ENCODE measurements around the gene UMOD. TPM values are rescaled to one million over a fixed set of nuclear protein-coding genes. Genes with fewer than 3 reads are reported as not detected.

UMOD gene
- total RNA-seq, 1 donor from 2014 or later: not detected

- no peak overlapping the region for H3K27ac Mint-ChIP-seq (ENCODE audit: unreplicated experiment)
- TF ChIP-seq CTCF (IDR thresholded peaks at IDR 0.05): no peak
- peaks cover 7% of the 10 kb centered on the region for H3K27me3 Mint-ChIP-seq (ENCODE audit: low read depth)
- H3K4me3 Mint-ChIP-seq (ENCODE audit: unreplicated experiment): no peak overlapping the region
- DNase-seq (ENCODE audit: low spot score): no peak
- H3K36me3 Mint-ChIP-seq (ENCODE audit: low read depth): no peaks in the 10 kb centered on the region
- peaks cover 16% of the 10 kb centered on the region for H3K4me1 Mint-ChIP-seq (ENCODE audit: low read depth)
- no peaks in the 10 kb centered on the region for H3K9me3 Mint-ChIP-seq (ENCODE audit: low read depth)
Measured at GRCh38 chr16:20388854-20389253, 36.3 kb upstream of the UMOD start.

- Mint-ChIP-seq H3K27ac (ENCODE audit: unreplicated experiment) (no peak overlapping the region), H3K36me3 (ENCODE audit: low read depth) (no peaks in the 10 kb centered on the region), H3K4me3 (ENCODE audit: unreplicated experiment) (no peak overlapping the region), H3K4me1 (ENCODE audit: low read depth) (peaks cover 8% of the 10 kb centered on the region), H3K27me3 (ENCODE audit: low read depth) (peaks cover 7% of the 10 kb centered on the region), H3K9me3 (ENCODE audit: low read depth) (no peaks in the 10 kb centered on the region)
- TF ChIP-seq CTCF (IDR thresholded peaks at IDR 0.05): no peak
- DNase-seq (ENCODE audit: low spot score): no peak
Measured at GRCh38 chr16:20387978-20388377, 35.5 kb upstream of the UMOD start.

- H3K4me1 Mint-ChIP-seq (ENCODE audit: low read depth): peaks cover 8% of the 10 kb centered on the region
- H3K4me3 Mint-ChIP-seq (ENCODE audit: unreplicated experiment): peak overlapping the region; percentile 21
- H3K27ac Mint-ChIP-seq (ENCODE audit: unreplicated experiment): no peak overlapping the region
- H3K9me3 Mint-ChIP-seq (ENCODE audit: low read depth): no peaks in the 10 kb centered on the region
- no peak for DNase-seq (ENCODE audit: low spot score)
- TF ChIP-seq CTCF (IDR thresholded peaks at IDR 0.05): peak; percentile 92
- H3K36me3 Mint-ChIP-seq (ENCODE audit: low read depth): no peaks in the 10 kb centered on the region
- H3K27me3 Mint-ChIP-seq (ENCODE audit: low read depth): peaks cover 7% of the 10 kb centered on the region
Measured at GRCh38 chr16:20385844-20386832, 33.6 kb upstream of the UMOD start.

GRCh38 chr16:20383106-20384029 is 30.9 kb upstream of the UMOD start:
- TF ChIP-seq CTCF (IDR thresholded peaks at IDR 0.05): peak; percentile 87
- peaks cover 8% of the 10 kb centered on the region for H3K4me1 Mint-ChIP-seq (ENCODE audit: low read depth)
- no peak overlapping the region for H3K4me3 Mint-ChIP-seq (ENCODE audit: unreplicated experiment)
- no peaks in the 10 kb centered on the region for H3K9me3 Mint-ChIP-seq (ENCODE audit: low read depth)
- no peak for DNase-seq (ENCODE audit: low spot score)
- H3K27me3 Mint-ChIP-seq (ENCODE audit: low read depth): peaks cover 14% of the 10 kb centered on the region
- no peaks in the 10 kb centered on the region for H3K36me3 Mint-ChIP-seq (ENCODE audit: low read depth)
- no peak overlapping the region for H3K27ac Mint-ChIP-seq (ENCODE audit: unreplicated experiment)
